ENCODE measurements around the gene NSUN7. TPM values are rescaled to one million over a fixed set of nuclear protein-coding genes. Genes with fewer than 3 reads are reported as not detected.
A peak's percentile ranks its signal among the peaks of the same experiment; 100 is the strongest.

The NSUN7 gene
- total and polyA plus RNA-seq, 9 of the 15 experiments (the other 6 are each of a cell fraction or from before 2014, with no cell fraction given), result not detected

DNA sequence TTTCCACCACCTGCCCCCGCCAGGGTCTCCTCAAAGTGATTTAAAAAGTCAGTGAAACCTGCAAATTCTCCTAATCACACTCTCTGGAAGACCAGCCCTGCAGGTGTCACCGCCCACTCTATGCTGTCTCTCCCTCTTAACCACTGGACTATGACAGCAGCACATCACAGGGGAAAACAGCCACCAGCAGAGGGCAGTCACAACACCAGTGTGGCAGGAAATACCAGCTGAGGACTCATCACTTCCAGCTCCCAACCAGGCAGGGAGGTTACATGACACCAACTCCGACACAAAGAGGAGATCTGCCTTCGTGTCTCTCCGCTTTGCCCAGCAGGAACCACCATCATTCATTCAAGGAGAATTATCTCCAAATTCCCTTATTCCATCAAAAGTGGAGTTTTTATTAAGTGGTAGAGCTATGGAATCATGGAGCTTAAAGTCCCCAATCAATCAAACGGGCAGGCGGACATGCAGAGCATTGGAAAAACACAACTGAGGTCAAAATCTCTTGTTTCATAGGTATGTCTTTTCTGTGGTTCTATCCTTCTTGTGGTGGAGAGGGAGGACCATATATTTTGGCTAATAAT is 91.3 kb downstream of the NSUN7 start (continued):
- TF ChIP-seq MAFF (IDR thresholded peaks at IDR 0.05; ENCODE audit: low read length), result no peak
- TF ChIP-seq SMC3 (conservative IDR thresholded peaks at IDR 0.05; ENCODE audit: insufficient read depth, low read depth, low read length), result peak; percentile 45
- no peak for TF ChIP-seq HDAC2 (IDR thresholded peaks at IDR 0.05)
- TF ChIP-seq AFF1 (IDR thresholded peaks at IDR 0.05; ENCODE audit: low read depth in 1 of 2, partially characterized antibody in 2 of 2), result no peak
- TF ChIP-seq, protein P1, sequence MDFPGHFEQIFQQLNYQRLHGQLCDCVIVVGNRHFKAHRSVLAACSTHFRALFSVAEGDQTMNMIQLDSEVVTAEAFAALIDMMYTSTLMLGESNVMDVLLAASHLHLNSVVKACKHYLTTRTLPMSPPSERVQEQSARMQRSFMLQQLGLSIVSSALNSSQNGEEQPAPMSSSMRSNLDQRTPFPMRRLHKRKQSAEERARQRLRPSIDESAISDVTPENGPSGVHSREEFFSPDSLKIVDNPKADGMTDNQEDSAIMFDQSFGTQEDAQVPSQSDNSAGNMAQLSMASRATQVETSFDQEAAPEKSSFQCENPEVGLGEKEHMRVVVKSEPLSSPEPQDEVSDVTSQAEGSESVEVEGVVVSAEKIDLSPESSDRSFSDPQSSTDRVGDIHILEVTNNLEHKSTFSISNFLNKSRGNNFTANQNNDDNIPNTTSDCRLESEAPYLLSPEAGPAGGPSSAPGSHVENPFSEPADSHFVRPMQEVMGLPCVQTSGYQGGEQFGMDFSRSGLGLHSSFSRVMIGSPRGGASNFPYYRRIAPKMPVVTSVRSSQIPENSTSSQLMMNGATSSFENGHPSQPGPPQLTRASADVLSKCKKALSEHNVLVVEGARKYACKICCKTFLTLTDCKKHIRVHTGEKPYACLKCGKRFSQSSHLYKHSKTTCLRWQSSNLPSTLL (IDR thresholded peaks at IDR 0.05), result no peak
- no peak for TF ChIP-seq TRIM25 (IDR thresholded peaks at IDR 0.05; ENCODE audit: borderline replicate concordance)
- no peak for TF ChIP-seq ZNF696 (CRISPR knock-in tag; conservative IDR thresholded peaks at IDR 0.05)
- peak; percentile 22; the same call in 1 of the 2 replicates for TF ChIP-seq REST (IDR thresholded peaks at IDR 0.05; ENCODE audit: borderline replicate concordance)
- TF ChIP-seq REST (CRISPR knock-in tag; IDR thresholded peaks at IDR 0.05; ENCODE audit: low read depth), result no peak
- no peak for TF ChIP-seq SRSF3 (IDR thresholded peaks at IDR 0.05; ENCODE audit: insufficient read depth, low read length)
- no peak for TF ChIP-seq DNMT1 (IDR thresholded peaks at IDR 0.05)
- no peak for TF ChIP-seq ZNF79 (CRISPR knock-in tag; IDR thresholded peaks at IDR 0.05; ENCODE audit: low read depth)

All from K562 (cell line).